Dermis microvascular lymphatic vessel endothelial cell (primary cell): ENCODE results near the gene CERS2. TPM values are rescaled to one million over a fixed set of nuclear protein-coding genes. Genes with fewer than 3 reads are reported as not detected.

Source experiments
- total RNA-seq: library from RNA; depleted of rRNA; stranded (reverse); fragments of >200 nt; gene quantifications from 2 replicates; pipeline ENCODE4 v1.2.1, GENCODE V29; 2014

The CERS2 gene
- total RNA-seq, 1 donor from 2014 or later, result 64.7 TPM

Other genes with a start within 250 kb of the CERS2 start
- gene CTSS, start 209.1 kb downstream of the CERS2 start, total RNA-seq, result 27.9 and 51.7 TPM in 2 replicates
- gene CTSK, start 166.6 kb downstream of the CERS2 start, total RNA-seq, result 0.51 and 0.63 TPM in 2 replicates
- gene ARNT, start 98.2 kb downstream of the CERS2 start, total RNA-seq, result 16.0 and 19.6 TPM in 2 replicates
- not detected in 2 replicates for gene CTXND2, start 87.7 kb downstream of the CERS2 start, total RNA-seq
- 25.9 and 32.9 TPM in 2 replicates for gene SETDB1, start 48.5 kb downstream of the CERS2 start, total RNA-seq
- gene ANXA9, start 7.5 kb upstream of the CERS2 start, total RNA-seq, result not detected in 2 replicates
- 9.0 and 9.5 TPM in 2 replicates for gene MINDY1, start 32.1 kb upstream of the CERS2 start, total RNA-seq
- gene PRUNE1, start 33.6 kb upstream of the CERS2 start, total RNA-seq, result 4.0 and 8.0 TPM in 2 replicates
- under 0.01 and 0.13 TPM in 2 replicates for gene BNIPL, start 61.8 kb upstream of the CERS2 start, total RNA-seq
- gene C1orf56, start 72.9 kb upstream of the CERS2 start, total RNA-seq, result 1.0 and 1.1 TPM in 2 replicates
- gene CDC42SE1, start 84.8 kb upstream of the CERS2 start, total RNA-seq, result 42.2 and 61.4 TPM in 2 replicates
- gene MLLT11, start 85.6 kb upstream of the CERS2 start, total RNA-seq, result 1.3 and 1.8 TPM in 2 replicates
- gene GABPB2, start 95.9 kb upstream of the CERS2 start, total RNA-seq, result 5.6 and 6.4 TPM in 2 replicates
- 3.1 and 6.2 TPM in 2 replicates for gene SEMA6C, start 171.8 kb upstream of the CERS2 start, total RNA-seq
- gene TNFAIP8L2, start 181.8 kb upstream of the CERS2 start, total RNA-seq, result 0.13 TPM in 1 of 2 replicates, not detected in the other
- 3.2 and 3.5 TPM in 2 replicates for gene LYSMD1, start 191.1 kb upstream of the CERS2 start, total RNA-seq
- gene SCNM1, start 191.3 kb upstream of the CERS2 start, total RNA-seq, result 16.7 and 17.5 TPM in 2 replicates
- 0.25 TPM in 1 of 2 replicates, not detected in the other for gene TMOD4, start 201.1 kb upstream of the CERS2 start, total RNA-seq
- gene VPS72, start 215.4 kb upstream of the CERS2 start, total RNA-seq, result 40.8 and 42.1 TPM in 2 replicates
- gene PIP5K1A, start 223.7 kb upstream of the CERS2 start, total RNA-seq, result 32.6 and 44.3 TPM in 2 replicates